Measurements from ENCODE around the gene PPM1L. TPM values are rescaled to one million over a fixed set of nuclear protein-coding genes. Genes with fewer than 3 reads are reported as not detected.

PPM1L gene
- total and polyA plus RNA-seq, 2 of the 13 experiments (the other 11 are each of a cell fraction or from before 2014, with no cell fraction given) = 0.22 to 1.4 TPM

- TF ChIP-seq, protein P1, sequence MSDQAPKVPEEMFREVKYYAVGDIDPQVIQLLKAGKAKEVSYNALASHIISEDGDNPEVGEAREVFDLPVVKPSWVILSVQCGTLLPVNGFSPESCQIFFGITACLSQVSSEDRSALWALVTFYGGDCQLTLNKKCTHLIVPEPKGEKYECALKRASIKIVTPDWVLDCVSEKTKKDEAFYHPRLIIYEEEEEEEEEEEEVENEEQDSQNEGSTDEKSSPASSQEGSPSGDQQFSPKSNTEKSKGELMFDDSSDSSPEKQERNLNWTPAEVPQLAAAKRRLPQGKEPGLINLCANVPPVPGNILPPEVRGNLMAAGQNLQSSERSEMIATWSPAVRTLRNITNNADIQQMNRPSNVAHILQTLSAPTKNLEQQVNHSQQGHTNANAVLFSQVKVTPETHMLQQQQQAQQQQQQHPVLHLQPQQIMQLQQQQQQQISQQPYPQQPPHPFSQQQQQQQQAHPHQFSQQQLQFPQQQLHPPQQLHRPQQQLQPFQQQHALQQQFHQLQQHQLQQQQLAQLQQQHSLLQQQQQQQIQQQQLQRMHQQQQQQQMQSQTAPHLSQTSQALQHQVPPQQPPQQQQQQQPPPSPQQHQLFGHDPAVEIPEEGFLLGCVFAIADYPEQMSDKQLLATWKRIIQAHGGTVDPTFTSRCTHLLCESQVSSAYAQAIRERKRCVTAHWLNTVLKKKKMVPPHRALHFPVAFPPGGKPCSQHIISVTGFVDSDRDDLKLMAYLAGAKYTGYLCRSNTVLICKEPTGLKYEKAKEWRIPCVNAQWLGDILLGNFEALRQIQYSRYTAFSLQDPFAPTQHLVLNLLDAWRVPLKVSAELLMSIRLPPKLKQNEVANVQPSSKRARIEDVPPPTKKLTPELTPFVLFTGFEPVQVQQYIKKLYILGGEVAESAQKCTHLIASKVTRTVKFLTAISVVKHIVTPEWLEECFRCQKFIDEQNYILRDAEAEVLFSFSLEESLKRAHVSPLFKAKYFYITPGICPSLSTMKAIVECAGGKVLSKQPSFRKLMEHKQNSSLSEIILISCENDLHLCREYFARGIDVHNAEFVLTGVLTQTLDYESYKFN (CRISPR knock-in tag; conservative IDR thresholded peaks at IDR 0.05) = peak; percentile 60
- TF ChIP-seq ZFP36L1 (CRISPR knock-in tag; IDR thresholded peaks at IDR 0.05) (no peak), ZKSCAN1 (IDR thresholded peaks at IDR 0.05; ENCODE audit: low read length) (no peak), NR2F6 (IDR thresholded peaks at IDR 0.05) (peak; percentile 91), NR2F6 (CRISPR knock-in tag; IDR thresholded peaks at IDR 0.05) (peak; percentile 92), EEA1 (CRISPR knock-in tag; IDR thresholded peaks at IDR 0.05; ENCODE audit: borderline replicate concordance) (no peak), SRF (IDR thresholded peaks at IDR 0.05; ENCODE audit: low read depth, low read length) (no peak)
- TF ChIP-seq, protein P2, sequence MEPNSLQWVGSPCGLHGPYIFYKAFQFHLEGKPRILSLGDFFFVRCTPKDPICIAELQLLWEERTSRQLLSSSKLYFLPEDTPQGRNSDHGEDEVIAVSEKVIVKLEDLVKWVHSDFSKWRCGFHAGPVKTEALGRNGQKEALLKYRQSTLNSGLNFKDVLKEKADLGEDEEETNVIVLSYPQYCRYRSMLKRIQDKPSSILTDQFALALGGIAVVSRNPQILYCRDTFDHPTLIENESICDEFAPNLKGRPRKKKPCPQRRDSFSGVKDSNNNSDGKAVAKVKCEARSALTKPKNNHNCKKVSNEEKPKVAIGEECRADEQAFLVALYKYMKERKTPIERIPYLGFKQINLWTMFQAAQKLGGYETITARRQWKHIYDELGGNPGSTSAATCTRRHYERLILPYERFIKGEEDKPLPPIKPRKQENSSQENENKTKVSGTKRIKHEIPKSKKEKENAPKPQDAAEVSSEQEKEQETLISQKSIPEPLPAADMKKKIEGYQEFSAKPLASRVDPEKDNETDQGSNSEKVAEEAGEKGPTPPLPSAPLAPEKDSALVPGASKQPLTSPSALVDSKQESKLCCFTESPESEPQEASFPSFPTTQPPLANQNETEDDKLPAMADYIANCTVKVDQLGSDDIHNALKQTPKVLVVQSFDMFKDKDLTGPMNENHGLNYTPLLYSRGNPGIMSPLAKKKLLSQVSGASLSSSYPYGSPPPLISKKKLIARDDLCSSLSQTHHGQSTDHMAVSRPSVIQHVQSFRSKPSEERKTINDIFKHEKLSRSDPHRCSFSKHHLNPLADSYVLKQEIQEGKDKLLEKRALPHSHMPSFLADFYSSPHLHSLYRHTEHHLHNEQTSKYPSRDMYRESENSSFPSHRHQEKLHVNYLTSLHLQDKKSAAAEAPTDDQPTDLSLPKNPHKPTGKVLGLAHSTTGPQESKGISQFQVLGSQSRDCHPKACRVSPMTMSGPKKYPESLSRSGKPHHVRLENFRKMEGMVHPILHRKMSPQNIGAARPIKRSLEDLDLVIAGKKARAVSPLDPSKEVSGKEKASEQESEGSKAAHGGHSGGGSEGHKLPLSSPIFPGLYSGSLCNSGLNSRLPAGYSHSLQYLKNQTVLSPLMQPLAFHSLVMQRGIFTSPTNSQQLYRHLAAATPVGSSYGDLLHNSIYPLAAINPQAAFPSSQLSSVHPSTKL (CRISPR knock-in tag; IDR thresholded peaks at IDR 0.05) = peak; percentile 56
Observed at GRCh38 chr3:161042023-161042501, 286.0 kb downstream of the PPM1L start (continued).

Measured in HepG2 (cell line).